RPMI7951 (cell line): ENCODE measurements around the gene LRRFIP2. TPM values are rescaled to one million over a fixed set of nuclear protein-coding genes. Genes with fewer than 3 reads are reported as not detected.

ENCODE experiments used
- DNase-seq: peaks from one replicate; pipeline ENCODE4 v3.0.0-alpha.2; 2012; ENCODE audit warnings: low read depth
- total RNA-seq: library from RNA; depleted of rRNA; stranded (reverse); fragments of >200 nt; shearing (Covaris generic); gene quantifications from 2 replicates; pipeline ENCODE4 v1.2.3, GENCODE V29; 2014; rRNA removed

LRRFIP2 gene
- total RNA-seq, 1 experiment from 2014 or later, result 77.5 TPM

- no peak for DNase-seq
Measured at GRCh38 chr3:37025561-37026335, 148.6 kb downstream of the LRRFIP2 start.

- DNase-seq, result no peak
Measured at GRCh38 chr3:37024820-37025405, 149.5 kb downstream of the LRRFIP2 start.

GRCh38 chr3:37024092-37024491 is 150.3 kb downstream of the LRRFIP2 start:
- peak; percentile 33 for DNase-seq

GRCh38 chr3:37017683-37018082 is 156.7 kb downstream of the LRRFIP2 start:
- no peak for DNase-seq

- no peak for DNase-seq
Measured at GRCh38 chr3:37016903-37017302, 157.5 kb downstream of the LRRFIP2 start.

- no peak for DNase-seq
Measured at GRCh38 chr3:37015642-37016041, 158.7 kb downstream of the LRRFIP2 start.

- DNase-seq, result no peak
Measured at GRCh38 chr3:37014620-37015019, 159.8 kb downstream of the LRRFIP2 start.

Other genes with a start within 250 kb of the LRRFIP2 start
- 14.0 and 15.3 TPM in 2 replicates for gene TRANK1, start 229.5 kb downstream of the LRRFIP2 start, total RNA-seq
- 7.8 and 10.1 TPM in 2 replicates for gene EPM2AIP1, start 181.5 kb downstream of the LRRFIP2 start, total RNA-seq
- 74.1 and 85.8 TPM in 2 replicates for gene MLH1, start 181.1 kb downstream of the LRRFIP2 start, total RNA-seq
- 42.7 and 52.5 TPM in 2 replicates for gene GOLGA4, start 68.7 kb upstream of the LRRFIP2 start, total RNA-seq